HepG2 (cell line): ENCODE results near the gene PSD4. TPM values are rescaled to one million over a fixed set of nuclear protein-coding genes. Genes with fewer than 3 reads are reported as not detected.

Experiments used
- CBFB ChIP-seq: sonication (generic); formaldehyde crosslinking; IDR thresholded peaks from 2 replicates; pipeline ENCODE4 v1.4.0; 2020; ENCODE audit warnings: missing genetic modification reagents
- CERS6 ChIP-seq: sonication (generic); formaldehyde crosslinking; IDR thresholded peaks from 2 replicates; pipeline ENCODE4 v1.5.0; 2020; ENCODE audit warnings: missing genetic modification reagents
- EHMT2 ChIP-seq: fragments of 200-600 bp; sonication (generic); IDR thresholded peaks from 2 replicates; pipeline ENCODE4 v1.7.0; 2017; ENCODE audit warnings: antibody characterized with exemption, low read depth, low read length, borderline replicate concordance
- HMG20A ChIP-seq: IDR thresholded peaks from 2 replicates; pipeline ENCODE4 v1.6.1; 2016; ENCODE audit warnings: borderline replicate concordance
- KLF13 ChIP-seq: sonication (generic); formaldehyde crosslinking; IDR thresholded peaks from 2 replicates; pipeline ENCODE4 v1.4.0; 2020; ENCODE audit warnings: mild to moderate bottlenecking, missing genetic modification reagents
- MYNN ChIP-seq: sonication (generic); formaldehyde crosslinking; IDR thresholded peaks from 2 replicates; pipeline ENCODE4 v1.4.0; 2020; ENCODE audit warnings: mild to moderate bottlenecking, low read depth, missing genetic modification reagents
- NFE2L2 ChIP-seq: fragments of 150-350 bp; IDR thresholded peaks from 2 replicates; pipeline ENCODE4 v1.6.1; 2014; ENCODE audit warnings: low read length
- NFRKB ChIP-seq: fragments of 450-650 bp; IDR thresholded peaks from 2 replicates; pipeline ENCODE4 v1.6.1; 2017
- PHF21A ChIP-seq: sonication (generic); formaldehyde crosslinking; IDR thresholded peaks from 2 replicates; pipeline ENCODE4 v1.5.0; 2020; ENCODE audit warnings: mild to moderate bottlenecking, missing genetic modification reagents
- PHF5A ChIP-seq: IDR thresholded peaks from one replicate; pipeline ENCODE4 v1.6.1; 2018; ENCODE audit warnings: low read depth, missing genetic modification reagents; ENCODE audit not compliant: unreplicated experiment
- POLR2AphosphoS5 ChIP-seq: IDR thresholded peaks from 2 replicates; pipeline ENCODE4 v1.6.1; 2012; ENCODE audit warnings: low read depth, low read length
- REXO4 ChIP-seq: sonication (generic); formaldehyde crosslinking; IDR thresholded peaks from 2 replicates; pipeline ENCODE4 v1.8.0; 2022; ENCODE audit warnings: missing genetic modification reagents, mild to moderate bottlenecking, borderline replicate concordance
- SOX6 ChIP-seq, 2 experiments: fragments of 450-650 bp in 1 of 2; sonication (generic) in 1 of 2; formaldehyde crosslinking in 1 of 2; IDR thresholded peaks; 2 replicates each; pipeline versions ENCODE4 v1.4.0 to v1.6.1; 2017 to 2020; ENCODE audit warnings: antibody characterized with exemption in 1 of 2, mild to moderate bottlenecking in 1 of 2, missing genetic modification reagents in 1 of 2
- YY1 ChIP-seq: IDR thresholded peaks from 2 replicates; pipeline ENCODE4 v1.6.1; 2011; ENCODE audit warnings: low read length, low read depth, moderate library complexity, mild to moderate bottlenecking; ENCODE audit not compliant: insufficient read depth, insufficient replicate concordance
- ZFP36 ChIP-seq: fragments of 150-350 bp; IDR thresholded peaks from 2 replicates; pipeline ENCODE4 v1.6.1; 2018; ENCODE audit warnings: borderline replicate concordance, low read length, low read depth; ENCODE audit not compliant: partially characterized antibody
- ZNF143 ChIP-seq: sonication (generic); formaldehyde crosslinking; IDR thresholded peaks from 2 replicates; pipeline ENCODE4 v1.4.0; 2020; ENCODE audit warnings: missing genetic modification reagents
- ZNF329 ChIP-seq: sonication (generic); formaldehyde crosslinking; IDR thresholded peaks from 2 replicates; pipeline ENCODE4 v1.9.0; 2021; ENCODE audit warnings: low read depth, mild to moderate bottlenecking, missing genetic modification reagents
- ZNF382 ChIP-seq: sonication (generic); formaldehyde crosslinking; IDR thresholded peaks from 2 replicates; pipeline ENCODE4 v1.5.0; 2020; ENCODE audit warnings: missing genetic modification reagents, mild to moderate bottlenecking, borderline replicate concordance
- ZNF530 ChIP-seq: sonication (generic); formaldehyde crosslinking; IDR thresholded peaks from 2 replicates; pipeline ENCODE4 v1.5.0; 2020; ENCODE audit warnings: low read depth, mild to moderate bottlenecking, missing genetic modification reagents
- ZNF737 ChIP-seq: sonication (generic); formaldehyde crosslinking; IDR thresholded peaks from 2 replicates; pipeline ENCODE4 v1.5.0; 2020; ENCODE audit warnings: missing genetic modification reagents, mild to moderate bottlenecking, borderline replicate concordance
- ZSCAN30 ChIP-seq: sonication (generic); formaldehyde crosslinking; IDR thresholded peaks from 2 replicates; pipeline ENCODE4 v1.5.0; 2020; ENCODE audit warnings: mild to moderate bottlenecking, missing genetic modification reagents
- polyA plus RNA-seq, 8 experiments: library from polyadenylated mRNA; depleted of rRNA in 3 of 8; stranded (reverse) in 7 of 8; unstranded in 1 of 8; fragments of >200 nt; fragmentation: Illumina TruSeq in 4 of 8; extraction: Trizol in 4 of 8; gene quantifications; 2 replicates each; pipeline versions ENCODE4 v1.2.1 to v1.2.3, GENCODE V29; 2011 to 2016; ENCODE audit warnings: low read depth in 4 of 8, missing spikeins in 1 of 8, mixed read lengths in 1 of 8; ENCODE audit not compliant: insufficient read depth in 1 of 8
- total RNA-seq, 5 experiments: library from RNA; depleted of rRNA; stranded (reverse); fragments of >200 nt; fragmentation: Illumina TruSeq; extraction: Trizol; gene quantifications; 2 replicates each; pipeline ENCODE4 v1.2.3, GENCODE V29; 2016; ENCODE audit warnings: low read depth in 1 of 5
- TF ChIP-seq, protein P1 (sequence below): sonication (generic); formaldehyde crosslinking; IDR thresholded peaks from 2 replicates; pipeline ENCODE4 v1.5.0; 2020; ENCODE audit warnings: missing genetic modification reagents, mild to moderate bottlenecking, borderline replicate concordance
- TF ChIP-seq, protein P2 (sequence below): sonication (generic); formaldehyde crosslinking; IDR thresholded peaks from 2 replicates; pipeline ENCODE4 v1.4.0; 2020; ENCODE audit warnings: missing genetic modification reagents
- TF ChIP-seq, protein P3 (sequence below): sonication (generic); formaldehyde crosslinking; IDR thresholded peaks from 2 replicates; pipeline ENCODE4 v1.5.0; 2020; ENCODE audit warnings: missing genetic modification reagents
- TF ChIP-seq, protein P4 (sequence below): sonication (generic); formaldehyde crosslinking; IDR thresholded peaks from 2 replicates; pipeline ENCODE4 v1.8.1; 2023; ENCODE audit warnings: mild to moderate bottlenecking, moderate library complexity, missing genetic modification reagents

Gene PSD4
- total and polyA plus RNA-seq, 2 of the 13 experiments (the other 11 are each of a cell fraction or from before 2014, with no cell fraction given), result 5.8 to 9.4 TPM

DNA sequence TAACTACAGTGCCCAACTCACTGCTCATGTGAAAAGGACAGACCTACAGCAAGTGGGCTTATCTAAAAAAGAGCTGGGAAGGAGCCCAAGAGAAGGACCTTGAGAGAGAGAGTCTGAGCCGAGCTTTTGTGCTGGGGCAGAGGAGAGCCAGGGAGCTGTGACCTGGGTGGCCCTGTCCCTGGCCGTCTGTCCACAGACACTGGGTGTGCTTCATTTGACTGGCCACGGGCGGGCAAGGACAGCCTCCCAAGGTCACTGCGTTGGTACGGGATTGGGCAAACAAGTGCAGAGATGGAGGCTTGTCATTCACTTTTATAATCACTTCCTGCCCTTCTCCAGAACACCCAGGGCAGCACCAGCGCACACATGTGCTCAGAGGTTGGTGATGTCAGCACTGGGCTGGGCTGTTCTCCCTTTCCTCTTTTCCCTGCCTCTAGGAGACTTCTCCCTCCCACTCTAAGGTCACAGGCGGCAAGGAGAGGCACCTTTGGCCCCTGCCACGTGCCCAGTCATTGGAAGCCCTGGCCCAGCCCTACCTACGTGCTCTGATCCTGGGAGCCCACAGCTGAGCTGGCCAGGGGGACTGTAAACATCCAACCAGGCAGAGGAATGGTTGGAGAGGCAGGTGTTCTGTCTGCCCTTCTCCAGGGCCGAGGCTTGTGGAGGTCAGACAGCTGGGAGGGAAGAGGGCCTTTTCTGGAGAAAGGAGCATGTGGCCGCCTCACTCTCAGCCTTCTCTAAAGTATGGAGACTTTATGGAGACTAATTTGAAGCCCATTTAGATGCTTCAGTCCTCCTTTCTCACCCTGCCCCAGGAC lies 6.4 kb upstream of the PSD4 start (continued):
- TF ChIP-seq SOX6 (IDR thresholded peaks at IDR 0.05) (no peak), SOX6 (CRISPR knock-in tag; IDR thresholded peaks at IDR 0.05) (peak; percentile 96), NFE2L2 (no peak; the same call in 1 of the 2 replicates), EHMT2 (no peak), ZNF329 (CRISPR knock-in tag) (no peak), POLR2AphosphoS5 (peak; percentile 80), ZNF737 (CRISPR knock-in tag) (no peak), ZNF382 (CRISPR knock-in tag) (no peak), PHF21A (CRISPR knock-in tag) (peak; percentile 99), ZNF143 (CRISPR knock-in tag) (0 out of 2 replicates have a peak, but pooled peaks have one; percentile 49), ZNF530 (CRISPR knock-in tag) (no peak), MYNN (0 out of 2 replicates have a peak, but pooled peaks have one; percentile 58), ZSCAN30 (no peak), HMG20A (CRISPR knock-in tag) (peak; percentile 97; the same call in 1 of the 2 replicates), ZFP36 (no peak), NFRKB (no peak), CBFB (CRISPR knock-in tag) (no peak), PHF5A (CRISPR knock-in tag) (peak; percentile 92), CERS6 (no peak), YY1 (peak; percentile 70), REXO4 (0 out of 2 replicates have a peak, but pooled peaks have one; percentile 43), KLF13 (CRISPR knock-in tag) (no peak)
- TF ChIP-seq, protein P1, sequence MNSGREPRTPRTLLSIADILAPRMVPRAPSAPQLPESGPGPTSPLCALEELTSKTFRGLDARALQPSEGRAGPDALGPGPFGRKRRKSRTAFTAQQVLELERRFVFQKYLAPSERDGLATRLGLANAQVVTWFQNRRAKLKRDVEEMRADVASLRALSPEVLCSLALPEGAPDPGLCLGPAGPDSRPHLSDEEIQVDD (CRISPR knock-in tag), result peak; percentile 62; the same call in 1 of the 2 replicates
- TF ChIP-seq, protein P2, sequence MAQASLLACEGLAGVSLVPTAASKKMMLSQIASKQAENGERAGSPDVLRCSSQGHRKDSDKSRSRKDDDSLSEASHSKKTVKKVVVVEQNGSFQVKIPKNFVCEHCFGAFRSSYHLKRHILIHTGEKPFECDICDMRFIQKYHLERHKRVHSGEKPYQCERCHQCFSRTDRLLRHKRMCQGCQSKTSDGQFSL, result no peak; the same call in 1 of the 2 replicates
- TF ChIP-seq, protein P3, sequence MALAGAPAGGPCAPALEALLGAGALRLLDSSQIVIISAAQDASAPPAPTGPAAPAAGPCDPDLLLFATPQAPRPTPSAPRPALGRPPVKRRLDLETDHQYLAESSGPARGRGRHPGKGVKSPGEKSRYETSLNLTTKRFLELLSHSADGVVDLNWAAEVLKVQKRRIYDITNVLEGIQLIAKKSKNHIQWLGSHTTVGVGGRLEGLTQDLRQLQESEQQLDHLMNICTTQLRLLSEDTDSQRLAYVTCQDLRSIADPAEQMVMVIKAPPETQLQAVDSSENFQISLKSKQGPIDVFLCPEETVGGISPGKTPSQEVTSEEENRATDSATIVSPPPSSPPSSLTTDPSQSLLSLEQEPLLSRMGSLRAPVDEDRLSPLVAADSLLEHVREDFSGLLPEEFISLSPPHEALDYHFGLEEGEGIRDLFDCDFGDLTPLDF, result peak; percentile 76; the same call in 1 of the 2 replicates
- TF ChIP-seq, protein P4, sequence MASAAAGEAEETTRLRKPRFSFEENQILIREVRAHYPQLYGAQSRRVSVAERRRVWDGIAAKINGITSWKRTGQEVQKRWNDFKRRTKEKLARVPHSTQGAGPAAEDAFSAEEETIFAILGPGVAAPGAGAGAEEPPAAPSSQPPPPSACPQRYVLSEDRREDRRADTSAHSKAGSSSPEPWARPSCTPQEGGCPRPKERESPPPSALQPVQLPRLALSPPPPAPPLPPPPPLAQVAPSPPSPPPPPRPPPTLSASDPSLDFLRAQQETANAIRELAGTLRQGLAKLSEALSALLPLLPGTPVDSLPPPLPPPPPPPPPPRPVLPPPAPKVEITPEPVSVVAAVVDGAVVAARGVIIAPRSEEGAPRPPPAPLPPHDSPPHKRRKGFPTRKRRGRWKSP (CRISPR knock-in tag), result 0 out of 2 replicates have a peak, but pooled peaks have one; percentile 88
